HCT116 (cell line): Measurements from ENCODE around the gene CD207. TPM values are rescaled to one million over a fixed set of nuclear protein-coding genes. Genes with fewer than 3 reads are reported as not detected.

Experiments used
- ATAC-seq: fragments of 200-7000 bp; cut with Tn5 transposase; 2 replicates; pipeline ENCODE4 v1.9.1; 2020; ENCODE audit warnings: mild to moderate bottlenecking, moderate library complexity
- BruUV-seq: library from RNA; stranded (reverse); fragments of 400-500 nt; replicated peaks from 2 replicates; lab custom pipeline; 2021; lab: Mats Ljungman, UMichigan
- CTCF ChIA-PET: fragments of 300-600 bp; sonication (Branson Sonifier 250); formaldehyde crosslinking; loops from one replicate; lab custom pipeline; 2021; ENCODE audit warnings: antibody characterized with exemption; lab: Charles Lee
- POLR2A ChIA-PET: fragments of 300-600, 350-600 bp; sonication (Branson Sonifier 250); formaldehyde crosslinking; loops from one replicate; lab custom pipeline; 2021; ENCODE audit warnings: antibody characterized with exemption; lab: Charles Lee
- RAD21 ChIA-PET, 2 experiments: fragments of 300-600 bp; sonication (Branson Sonifier 250); formaldehyde crosslinking; loops; one replicate each; lab custom pipeline; 2023; ENCODE audit warnings: low total read pairs in 2 of 2; ENCODE audit not compliant: uncharacterized antibody in 2 of 2, unreplicated experiment in 2 of 2, low non-redundant PET in 1 of 2; lab: Charles Lee
- DNase-seq: peaks from one replicate; pipeline ENCODE4 v3.0.0-alpha.2; 2010; ENCODE audit warnings: low read depth, low spot score
- H2AFZ ChIP-seq: fragments of 200-600 bp; shearing (Covaris generic), sonication (generic); 2 replicates; pipeline ENCODE4 v1.6.1; 2017; ENCODE audit warnings: low read depth, mixed run types, mixed read lengths, antibody characterized with exemption, low read length; ENCODE audit not compliant: poor library complexity, severe bottlenecking
- H3K27ac ChIP-seq: 2 replicates; pipeline ENCODE4 v1.5.1; 2012; ENCODE audit warnings: low read depth, low read length
- H3K27me3 ChIP-seq: fragments of 200-600 bp; sonication (generic); 2 replicates; pipeline ENCODE4 v1.6.1; 2016; ENCODE audit warnings: mixed run types, low read length, mixed read lengths; ENCODE audit not compliant: insufficient read depth
- H3K36me3 ChIP-seq, 2 experiments: fragments of 200-500 bp in 1 of 2; fragments of 200-600 bp in 1 of 2; sonication (Bioruptor generic) in 1 of 2; sonication (generic) in 1 of 2; 2 replicates each; pipeline versions ENCODE4 v1.5.1 to v1.6.1; 2014 to 2016; ENCODE audit warnings: low read length in 2 of 2, inconsistent platforms in 1 of 2, mixed read lengths in 1 of 2, mixed run types in 1 of 2; ENCODE audit not compliant: insufficient read depth in 2 of 2, control insufficient read depth in 1 of 2
- H3K4me1 ChIP-seq, 2 experiments: fragments of 200-600 bp in 1 of 2; sonication (generic) in 1 of 2; 2 replicates each; pipeline versions ENCODE4 v1.5.1 to v1.6.1; 2012 to 2017; ENCODE audit warnings: low read length in 2 of 2, inconsistent platforms in 1 of 2, mild to moderate bottlenecking in 1 of 2, mixed read lengths in 1 of 2, mixed run types in 1 of 2, moderate library complexity in 1 of 2; ENCODE audit not compliant: insufficient read depth in 2 of 2, control insufficient read depth in 1 of 2
- H3K4me2 ChIP-seq: fragments of 200-600 bp; sonication (generic); 2 replicates; pipeline ENCODE4 v1.6.1; 2017; ENCODE audit warnings: mixed run types, low read length, mixed read lengths
- H3K4me3 ChIP-seq, 2 experiments: fragments of 200-600 bp in 1 of 2; sonication (generic) in 1 of 2; replicated peaks in 1 of 2; 2 replicates each; pipeline ENCODE4 v1.5.1; 2011 to 2016; ENCODE audit warnings: low read length in 2 of 2, control low read depth in 1 of 2, low read depth in 1 of 2, mild to moderate bottlenecking in 1 of 2, mixed read lengths in 1 of 2, mixed run types in 1 of 2
- H3K79me2 ChIP-seq: fragments of 200-600 bp; sonication (generic); 2 replicates; pipeline ENCODE4 v1.6.1; 2017; ENCODE audit warnings: mild to moderate bottlenecking, mixed run types, low read length, moderate library complexity, mixed read lengths; ENCODE audit not compliant: insufficient read depth
- H3K9ac ChIP-seq: fragments of 200-600 bp; sonication (generic); 2 replicates; pipeline ENCODE4 v1.6.1; 2016; ENCODE audit warnings: low read length, mixed read lengths
- H3K9me2 ChIP-seq: fragments of 200-600 bp; sonication (generic), shearing (Covaris generic); 2 replicates; pipeline ENCODE4 v1.6.1; 2017; ENCODE audit warnings: mixed run types, mild to moderate bottlenecking, moderate library complexity; ENCODE audit not compliant: insufficient read depth
- H3K9me3 ChIP-seq, 2 experiments: fragments of 200-500 bp in 1 of 2; fragments of 200-600 bp in 1 of 2; sonication (Bioruptor generic) in 1 of 2; sonication (generic) in 1 of 2; 2 replicates each; pipeline ENCODE4 v1.6.1; 2014 to 2017; ENCODE audit warnings: low read length in 2 of 2, mixed read lengths in 2 of 2, inconsistent platforms in 1 of 2, low read depth in 1 of 2, mild to moderate bottlenecking in 1 of 2, mixed run types in 1 of 2, moderate library complexity in 1 of 2; ENCODE audit not compliant: control insufficient read depth in 1 of 2, insufficient read depth in 1 of 2
- H4K20me1 ChIP-seq: fragments of 200-600 bp; sonication (generic), shearing (Covaris generic); 2 replicates; pipeline ENCODE4 v1.6.1; 2017; ENCODE audit warnings: mixed run types, mild to moderate bottlenecking, moderate library complexity; ENCODE audit not compliant: insufficient read depth
- CBX3 ChIP-seq: IDR thresholded peaks from 2 replicates; pipeline ENCODE4 v1.6.1; 2012; ENCODE audit warnings: low read depth
- EGR1 ChIP-seq: IDR thresholded peaks from 2 replicates; pipeline ENCODE4 v1.6.1; 2012; ENCODE audit warnings: low read depth
- ELF1 ChIP-seq: IDR thresholded peaks from 2 replicates; pipeline ENCODE4 v1.6.1; 2012; ENCODE audit warnings: low read depth, borderline replicate concordance
- EZH2 ChIP-seq: fragments of 200-600 bp; sonication (generic); IDR thresholded peaks from 2 replicates; pipeline ENCODE4 v1.6.1; 2017; ENCODE audit warnings: antibody characterized with exemption, mixed run types
- EZH2phosphoT487 ChIP-seq: fragments of 200-600 bp; IDR thresholded peaks from 2 replicates; pipeline ENCODE4 v1.6.1; 2018; ENCODE audit warnings: antibody characterized with exemption, borderline replicate concordance
- FOSL1 ChIP-seq: IDR thresholded peaks from 2 replicates; pipeline ENCODE4 v1.6.1; 2012; ENCODE audit warnings: low read depth
- JUND ChIP-seq: IDR thresholded peaks from 2 replicates; pipeline ENCODE4 v1.6.1; 2012
- POLR2AphosphoS5 ChIP-seq: IDR thresholded peaks from 2 replicates; pipeline ENCODE4 v1.6.1; 2011; ENCODE audit warnings: mild to moderate bottlenecking, low read depth, low read length, moderate library complexity
- RAD21 ChIP-seq: IDR thresholded peaks from 2 replicates; pipeline ENCODE4 v1.6.1; 2012; ENCODE audit warnings: low read depth, mild to moderate bottlenecking
- SIN3A ChIP-seq: IDR thresholded peaks from 2 replicates; pipeline ENCODE4 v1.6.1; 2012; ENCODE audit warnings: low read depth
- SP1 ChIP-seq: IDR thresholded peaks from 2 replicates; pipeline ENCODE4 v1.6.1; 2012; ENCODE audit warnings: low read depth
- TCF7L2 ChIP-seq: IDR thresholded peaks from 2 replicates; pipeline ENCODE4 v1.7.0; 2011; ENCODE audit warnings: borderline replicate concordance, inconsistent platforms; ENCODE audit not compliant: insufficient read depth, insufficient read length; ENCODE audit errors: extremely low read depth
- YY1 ChIP-seq: IDR thresholded peaks from 2 replicates; pipeline ENCODE4 v1.6.1; 2011; ENCODE audit warnings: low read length, low read depth, moderate library complexity, mild to moderate bottlenecking; ENCODE audit not compliant: insufficient replicate concordance; ENCODE audit errors: extremely low read depth
- ZFX ChIP-seq: fragments of 450-650 bp; IDR thresholded peaks from 2 replicates; pipeline ENCODE4 v1.6.1; 2017
- ZNF274 ChIP-seq: fragments of 200-500 bp; sonication (Bioruptor generic); IDR thresholded peaks from 2 replicates; pipeline ENCODE4 v1.6.1; 2014; ENCODE audit warnings: mild to moderate bottlenecking, low read depth, low read length, inconsistent platforms
- intact Hi-C: fragments of 100-400 bp; cut with micrococcal nuclease; formaldehyde crosslinking; loops from 2 replicates; pipeline ENCODE4 v1.10.0; 2022
- total RNA-seq: library from RNA; stranded (reverse); gene quantifications from one replicate; pipeline ENCODE4 v1.2.1, GENCODE V29; 2021; ENCODE audit not compliant: unreplicated experiment
- TF ChIP-seq, protein P1 (sequence below), 3 experiments: fragments of 200-600 bp in 1 of 3; sonication (generic) in 1 of 3; IDR thresholded peaks in 2 of 3; conservative IDR thresholded peaks in 1 of 3; 2 replicates each; pipeline ENCODE4 v1.5.1; 2012 to 2017; ENCODE audit warnings: low read depth in 2 of 3, low read length in 2 of 3, antibody characterized with exemption in 1 of 3, borderline replicate concordance in 1 of 3, control low read depth in 1 of 3, mild to moderate bottlenecking in 1 of 3, mixed read lengths in 1 of 3, mixed run types in 1 of 3, moderate library complexity in 1 of 3; ENCODE audit not compliant: insufficient read depth in 1 of 3
- TF ChIP-seq, protein P2 (sequence below): IDR thresholded peaks from 2 replicates; pipeline ENCODE4 v1.6.1; 2012

Gene CD207
- total RNA-seq, 1 experiment from 2014 or later, result not detected

DNA sequence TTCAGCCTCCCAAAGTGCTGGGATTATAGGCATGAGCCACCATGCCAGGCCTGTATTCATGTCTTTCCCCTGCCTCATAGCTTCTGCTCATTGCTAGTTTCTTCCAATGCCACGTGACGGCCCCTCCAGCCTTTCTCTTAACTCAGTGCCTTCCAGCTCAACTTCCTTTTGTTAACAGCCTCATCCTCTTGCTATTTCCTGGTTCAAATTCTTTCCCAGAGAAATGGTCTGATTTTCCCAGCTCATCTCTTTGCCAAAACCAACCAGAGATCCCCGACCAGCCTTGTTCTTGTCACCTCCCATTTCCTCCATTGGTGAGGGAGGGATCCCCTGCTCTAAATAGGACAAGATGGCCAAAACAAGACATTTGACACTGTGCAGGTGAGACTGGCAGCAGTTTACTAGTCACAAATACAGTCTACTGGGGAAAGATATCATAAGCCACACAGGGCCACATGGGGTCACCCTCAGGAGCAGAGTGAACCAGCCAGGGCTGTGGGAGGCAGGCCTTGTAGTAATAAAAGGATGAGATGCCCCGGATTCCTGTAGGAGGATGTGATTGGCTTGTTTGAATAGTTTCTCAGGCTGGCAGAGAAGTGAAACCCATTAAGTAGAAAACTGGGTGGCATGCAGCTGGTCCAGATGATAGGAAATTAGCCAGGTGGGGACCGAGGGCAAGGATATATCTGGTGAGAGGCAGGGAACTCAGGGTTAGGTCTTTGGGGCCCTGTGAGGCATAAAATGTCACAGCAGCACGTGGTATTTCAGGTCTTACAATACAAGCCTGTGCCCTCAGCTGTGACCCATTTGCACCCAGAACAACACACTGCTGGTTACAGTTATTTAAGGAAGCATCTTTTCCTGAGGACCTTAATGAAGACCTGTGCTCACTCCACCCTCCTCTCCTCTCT, 6.4 kb downstream of the CD207 start:
- TF ChIP-seq FOSL1 (no peak), TCF7L2 (no peak), EGR1 (no peak)
- Histone ChIP-seq H3K4me3 (no peak overlapping the region), H2AFZ (no peak overlapping the region), H3K36me3 (no peaks in the 10 kb centered on the region), H3K4me1 (no peaks in the 10 kb centered on the region), H3K9me2 (no peaks in the 10 kb centered on the region), H3K79me2 (no peaks in the 10 kb centered on the region), H3K9ac (no peak overlapping the region), H4K20me1 (no peaks in the 10 kb centered on the region), H3K27me3 (no peaks in the 10 kb centered on the region), H3K27ac (no peak overlapping the region), H3K9me3 (no peaks in the 10 kb centered on the region), H3K4me2 (no peak overlapping the region)
- BruUV-seq, result no TSS peak
- no peak for DNase-seq
- ATAC-seq, result no peak
- intact Hi-C loops, result no loop called here
- ChIA-PET POLR2A (no interaction called here), RAD21 (no interaction called here), CTCF (no interaction called here)

DNA sequence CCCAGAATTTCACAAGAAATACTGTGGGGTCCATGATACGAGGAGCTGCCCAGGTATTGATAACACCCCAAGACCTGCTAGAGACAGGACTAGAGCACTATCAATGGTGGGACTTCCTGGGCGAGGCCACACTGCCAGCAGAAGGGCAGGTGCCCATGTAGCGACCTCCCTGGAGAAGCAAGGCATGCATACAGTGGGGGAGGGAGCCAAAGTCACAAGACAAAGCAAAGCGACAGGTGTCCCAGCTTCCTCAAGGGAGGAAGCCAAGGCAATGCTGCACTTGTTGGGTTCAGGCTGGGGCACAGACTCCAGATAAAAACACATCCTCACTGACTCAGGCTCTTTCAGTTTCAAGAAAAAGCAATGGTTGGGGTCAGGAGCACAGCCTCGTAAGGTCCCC, 7.5 kb downstream of the CD207 start:
- Histone ChIP-seq H3K27ac (no peak overlapping the region), H3K4me1 (no peaks in the 10 kb centered on the region), H3K27me3 (no peaks in the 10 kb centered on the region), H4K20me1 (no peaks in the 10 kb centered on the region), H3K4me3 (no peak overlapping the region), H3K9me2 (no peaks in the 10 kb centered on the region)
- BruUV-seq, result no TSS peak
- TF ChIP-seq ZFX (no peak), ZNF274 (no peak), POLR2AphosphoS5 (no peak), JUND (no peak), RAD21 (no peak), SIN3A (no peak), EZH2phosphoT487 (no peak), ELF1 (no peak), EGR1 (no peak), YY1 (no peak), CBX3 (no peak), EZH2 (no peak), SP1 (no peak)
- TF ChIP-seq, protein P1, sequence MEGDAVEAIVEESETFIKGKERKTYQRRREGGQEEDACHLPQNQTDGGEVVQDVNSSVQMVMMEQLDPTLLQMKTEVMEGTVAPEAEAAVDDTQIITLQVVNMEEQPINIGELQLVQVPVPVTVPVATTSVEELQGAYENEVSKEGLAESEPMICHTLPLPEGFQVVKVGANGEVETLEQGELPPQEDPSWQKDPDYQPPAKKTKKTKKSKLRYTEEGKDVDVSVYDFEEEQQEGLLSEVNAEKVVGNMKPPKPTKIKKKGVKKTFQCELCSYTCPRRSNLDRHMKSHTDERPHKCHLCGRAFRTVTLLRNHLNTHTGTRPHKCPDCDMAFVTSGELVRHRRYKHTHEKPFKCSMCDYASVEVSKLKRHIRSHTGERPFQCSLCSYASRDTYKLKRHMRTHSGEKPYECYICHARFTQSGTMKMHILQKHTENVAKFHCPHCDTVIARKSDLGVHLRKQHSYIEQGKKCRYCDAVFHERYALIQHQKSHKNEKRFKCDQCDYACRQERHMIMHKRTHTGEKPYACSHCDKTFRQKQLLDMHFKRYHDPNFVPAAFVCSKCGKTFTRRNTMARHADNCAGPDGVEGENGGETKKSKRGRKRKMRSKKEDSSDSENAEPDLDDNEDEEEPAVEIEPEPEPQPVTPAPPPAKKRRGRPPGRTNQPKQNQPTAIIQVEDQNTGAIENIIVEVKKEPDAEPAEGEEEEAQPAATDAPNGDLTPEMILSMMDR (IDR thresholded peaks at IDR 0.05 in 2 of 3, conservative IDR thresholded peaks at IDR 0.05 in 1 of 3; ENCODE audit: borderline replicate concordance in 1 of 3, insufficient read depth in 1 of 3, low read depth in 2 of 3, low read length in 2 of 3), result no peak
- TF ChIP-seq, protein P2, sequence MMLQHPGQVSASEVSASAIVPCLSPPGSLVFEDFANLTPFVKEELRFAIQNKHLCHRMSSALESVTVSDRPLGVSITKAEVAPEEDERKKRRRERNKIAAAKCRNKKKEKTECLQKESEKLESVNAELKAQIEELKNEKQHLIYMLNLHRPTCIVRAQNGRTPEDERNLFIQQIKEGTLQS, result no peak
- TF ChIP-seq, all 23 proteins: peak for 0
- no peaks in the 10 kb centered on the region for H3K79me2 ChIP-seq
- ChIA-PET CTCF (no interaction called here), RAD21 (no interaction called here), POLR2A (no interaction called here)
- H3K9ac ChIP-seq, result no peak overlapping the region
- ATAC-seq (no peak), DNase-seq (no peak)
- no peaks in the 10 kb centered on the region for H3K36me3 ChIP-seq
- H3K4me2 ChIP-seq, result no peak overlapping the region
- no peaks in the 10 kb centered on the region for H3K9me3 ChIP-seq
- H2AFZ ChIP-seq, result no peak overlapping the region
- intact Hi-C loops, result no loop called here
